Measurements from ENCODE around the gene ST7.
"Not testable (repeated sequence)": the region's sequence is repeated elsewhere in the genome, so short reads cannot be mapped to it uniquely, and the experiment has no call there.

The ST7 gene

GRCh38 chr7:117245703-117246102, 292.4 kb downstream of the ST7 start:
- not testable (repeated sequence) for FAIRE-seq

- FAIRE-seq, result no peak
Measured at GRCh38 chr7:117247809-117248208, 294.5 kb downstream of the ST7 start.

- FAIRE-seq, result no peak
Measured at GRCh38 chr7:117248829-117249228, 295.5 kb downstream of the ST7 start.

GRCh38 chr7:117249696-117250095, 296.4 kb downstream of the ST7 start:
- no peak for FAIRE-seq

- FAIRE-seq, result no peak
Measured at GRCh38 chr7:117250245-117250644, 296.9 kb downstream of the ST7 start.

GRCh38 chr7:117250801-117251200, 297.5 kb downstream of the ST7 start:
- FAIRE-seq, result no peak

GRCh38 chr7:117251687-117252086, 298.4 kb downstream of the ST7 start:
- FAIRE-seq, result no peak

GRCh38 chr7:117259615-117260014, 306.3 kb downstream of the ST7 start:
- no peak for FAIRE-seq

- FAIRE-seq, result no peak
Measured at GRCh38 chr7:117262546-117262945, 309.2 kb downstream of the ST7 start.

- no peak for FAIRE-seq
Measured at GRCh38 chr7:117264716-117265115, 311.4 kb downstream of the ST7 start.

GRCh38 chr7:117269417-117269816, 316.1 kb downstream of the ST7 start:
- no peak for FAIRE-seq

- no peak for FAIRE-seq
Measured at GRCh38 chr7:117269886-117270285, 316.6 kb downstream of the ST7 start.

GRCh38 chr7:117270371-117270770, 317.1 kb downstream of the ST7 start:
- FAIRE-seq, result no peak

- no peak for FAIRE-seq
Measured at GRCh38 chr7:117271566-117271965, 318.3 kb downstream of the ST7 start.

GRCh38 chr7:117272017-117272759, 318.9 kb downstream of the ST7 start:
- FAIRE-seq, result no peak

GRCh38 chr7:117273325-117273724, 320.0 kb downstream of the ST7 start:
- FAIRE-seq, result no peak

GRCh38 chr7:117273814-117274225, 320.5 kb downstream of the ST7 start:
- no peak for FAIRE-seq

GRCh38 chr7:117274951-117275350, 321.6 kb downstream of the ST7 start:
- FAIRE-seq, result no peak

GRCh38 chr7:117277576-117277975, 324.3 kb downstream of the ST7 start:
- no peak for FAIRE-seq

- no peak for FAIRE-seq
Measured at GRCh38 chr7:117278040-117278439, 324.7 kb downstream of the ST7 start.

- no peak for FAIRE-seq
Measured at GRCh38 chr7:117279203-117279602, 325.9 kb downstream of the ST7 start.
